CD4-positive, alpha-beta T cell treated with Interleukin-15 for 4 hours (primary cell): ENCODE data around the gene ST8SIA5.

ENCODE experiments used
- DNase-seq: peaks from one replicate; pipeline ENCODE4 v3.0.0-alpha.2; 2020; ENCODE audit warnings: low spot score

Gene ST8SIA5

GRCh38 chr18:46628206-46628605 is 128.6 kb downstream of the ST8SIA5 start:
- no peak for DNase-seq

GRCh38 chr18:46627136-46627535 is 129.7 kb downstream of the ST8SIA5 start:
- DNase-seq = no peak

GRCh38 chr18:46625069-46625468 is 131.8 kb downstream of the ST8SIA5 start:
- DNase-seq = no peak

- no peak for DNase-seq
These were observed 132.7 kb downstream of the ST8SIA5 start for GRCh38 chr18:46624127-46624526.

DNA sequence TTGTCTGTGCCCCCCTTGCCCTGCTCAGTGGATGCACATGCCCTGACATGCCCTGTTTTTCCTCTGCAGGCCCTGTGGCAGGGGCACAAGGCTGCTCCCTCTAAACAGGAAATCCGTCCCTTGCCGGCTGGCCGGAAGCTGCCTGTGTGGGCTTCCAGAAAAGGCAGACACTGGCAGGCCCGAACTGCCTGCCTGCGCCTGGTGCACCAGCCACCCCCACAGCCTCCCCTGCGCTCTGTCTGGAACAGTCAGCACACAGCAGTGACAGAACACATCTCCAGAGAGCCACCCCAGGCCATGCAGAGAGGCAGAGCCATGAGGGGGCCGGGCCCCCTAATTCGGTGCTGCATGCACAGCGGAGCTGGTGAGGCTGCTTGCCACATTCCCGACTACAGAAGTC is 133.3 kb downstream of the ST8SIA5 start:
- DNase-seq = peak; percentile 5

DNA sequence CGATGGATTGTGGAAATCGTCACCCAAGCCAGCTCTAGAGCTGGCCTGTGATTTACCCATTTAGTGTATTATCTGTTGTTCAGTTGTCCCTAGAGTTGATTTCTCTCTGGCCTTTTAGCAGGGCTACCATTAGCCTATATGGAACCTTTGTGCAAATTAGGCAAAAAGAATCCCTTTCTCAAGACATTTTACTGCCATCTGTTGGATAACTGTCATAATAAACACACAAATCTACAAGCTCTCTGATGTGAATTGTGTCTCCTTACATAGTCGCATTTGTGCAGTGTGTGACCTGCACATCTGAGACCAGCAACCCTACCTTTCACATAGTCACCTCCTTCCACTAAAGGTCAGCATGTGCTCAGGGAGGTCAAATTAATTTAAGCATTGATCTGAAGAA is 133.9 kb downstream of the ST8SIA5 start:
- no peak for DNase-seq

DNA sequence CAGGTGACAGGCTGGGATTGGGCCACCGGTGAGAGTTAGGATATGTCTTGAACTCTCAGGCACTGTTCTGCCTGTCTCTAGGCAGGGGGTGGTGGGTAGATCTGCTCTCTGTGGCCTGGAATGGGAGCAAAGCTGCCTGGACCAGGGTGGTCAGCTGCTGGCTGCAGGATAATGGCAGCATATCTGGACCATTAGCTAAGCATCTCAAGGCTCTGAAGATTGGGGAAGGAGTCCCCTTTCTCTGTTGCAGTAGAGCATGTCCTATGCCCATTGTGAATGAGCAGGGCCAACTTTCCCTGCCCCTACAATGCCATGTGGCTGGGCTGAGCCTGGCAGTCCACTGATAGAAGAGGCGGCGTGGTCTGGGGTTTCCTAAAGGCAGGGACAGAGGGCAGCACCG is 134.4 kb downstream of the ST8SIA5 start:
- DNase-seq = no peak

- no peak for DNase-seq
These were observed 135.0 kb downstream of the ST8SIA5 start for GRCh38 chr18:46621871-46622270.

DNA sequence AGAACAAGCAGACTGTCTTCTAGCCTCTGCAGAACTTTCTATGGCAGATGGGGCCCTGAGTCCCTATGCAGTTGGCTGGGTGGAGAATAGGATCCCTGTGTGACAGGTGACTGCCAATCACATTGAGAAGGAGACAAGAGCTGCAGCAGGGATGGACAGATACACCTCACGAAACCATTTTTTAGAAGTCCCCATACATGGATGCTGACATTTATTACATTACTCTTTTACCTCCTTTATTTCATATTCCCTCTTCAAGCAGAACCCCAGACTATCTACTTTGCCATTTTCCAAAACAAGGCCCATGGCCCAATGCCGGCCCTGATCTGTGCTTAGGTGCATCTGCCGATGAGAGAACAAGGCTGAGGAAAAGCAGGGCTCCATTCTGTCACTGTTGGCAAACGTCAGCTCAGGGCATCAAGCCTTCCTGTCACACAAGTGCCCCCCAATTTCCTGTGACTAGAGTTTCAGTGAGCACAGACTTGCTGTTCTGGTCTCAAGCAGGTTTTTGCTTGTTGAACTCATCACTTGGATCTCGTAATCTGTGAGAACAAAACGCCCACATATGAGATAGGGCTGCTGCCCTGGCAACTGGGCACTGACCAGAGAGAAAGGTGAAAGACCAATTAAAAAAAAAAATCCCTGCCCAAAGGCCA is 135.6 kb downstream of the ST8SIA5 start:
- DNase-seq = no peak

DNA sequence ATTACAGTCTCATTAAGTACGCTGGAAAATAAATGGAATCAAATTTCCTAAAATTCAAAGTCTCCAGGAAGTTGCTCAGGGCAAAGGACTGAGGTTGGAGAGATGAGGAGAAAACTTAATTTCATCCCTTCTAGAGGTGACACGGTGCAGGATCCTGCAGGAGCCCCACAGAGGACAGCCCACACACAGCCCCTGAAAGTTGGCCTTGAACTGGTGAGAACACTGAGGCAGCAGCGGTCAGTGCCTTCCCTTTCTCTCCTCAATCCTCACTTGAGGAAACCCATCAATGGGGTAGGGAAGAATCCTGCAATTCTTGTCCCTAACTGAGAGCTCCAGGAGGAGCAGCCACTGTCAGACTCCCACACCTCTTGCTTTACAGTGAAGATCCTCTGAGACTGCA is 137.3 kb downstream of the ST8SIA5 start:
- no peak for DNase-seq
